Fibroblast of lung (primary cell): ENCODE data around the gene PSD2. TPM values are rescaled to one million over a fixed set of nuclear protein-coding genes. Genes with fewer than 3 reads are reported as not detected.

ENCODE experiments used
- DNase-seq, 2 donors: peaks; one replicate each; pipeline versions ENCODE4 v3.0.0 to v3.0.0-alpha.2; 2010; ENCODE audit warnings: low read depth in 2 of 2
- H2AFZ ChIP-seq: 2 replicates; pipeline ENCODE4 v1.5.1; 2012; ENCODE audit warnings: low read length, control low read depth, inconsistent platforms
- H3K27ac ChIP-seq: 2 replicates; pipeline ENCODE4 v1.5.1; 2011; ENCODE audit warnings: low read length, control low read depth; ENCODE audit not compliant: insufficient read depth
- H3K27me3 ChIP-seq: 2 replicates; pipeline ENCODE4 v1.5.1; 2011; ENCODE audit warnings: mild to moderate bottlenecking, low read length; ENCODE audit not compliant: control insufficient read depth, insufficient read depth
- H3K36me3 ChIP-seq: 2 replicates; pipeline ENCODE4 v1.5.1; 2011; ENCODE audit warnings: low read length; ENCODE audit not compliant: control insufficient read depth, insufficient read depth
- H3K4me1 ChIP-seq: 2 replicates; pipeline ENCODE4 v1.5.1; 2011; ENCODE audit warnings: low read length; ENCODE audit not compliant: control insufficient read depth, insufficient read depth; ENCODE audit errors: extremely low read depth
- H3K4me2 ChIP-seq: 2 replicates; pipeline ENCODE4 v1.5.1; 2011; ENCODE audit warnings: low read length, control low read depth; ENCODE audit not compliant: insufficient read depth; ENCODE audit errors: extremely low read depth
- H3K4me3 ChIP-seq, 4 experiments: fragments of 200-600 bp in 1 of 4; sonication (generic) in 1 of 4; replicated peaks in 1 of 4; 2 replicates each; pipeline ENCODE4 v1.5.1; 2011 to 2016; ENCODE audit warnings: low read length in 4 of 4, low read depth in 3 of 4, mild to moderate bottlenecking in 3 of 4, control low read depth in 2 of 4, inconsistent platforms in 1 of 4, mixed read lengths in 1 of 4; ENCODE audit not compliant: insufficient read depth in 1 of 4; ENCODE audit errors: control extremely low read depth in 1 of 4
- H3K79me2 ChIP-seq: 2 replicates; pipeline ENCODE4 v1.5.1; 2012; ENCODE audit warnings: mild to moderate bottlenecking, low read length, inconsistent platforms; ENCODE audit not compliant: control insufficient read depth, insufficient read depth
- H3K9ac ChIP-seq: 2 replicates; pipeline ENCODE4 v1.5.1; 2011; ENCODE audit warnings: mild to moderate bottlenecking, low read length, control low read depth; ENCODE audit not compliant: insufficient read depth
- H3K9me3 ChIP-seq: 2 replicates; pipeline ENCODE4 v1.5.1; 2012; ENCODE audit warnings: low read depth, low read length; ENCODE audit not compliant: control insufficient read depth, insufficient read depth
- H4K20me1 ChIP-seq: 2 replicates; pipeline ENCODE4 v1.5.1; 2011; ENCODE audit warnings: low read length; ENCODE audit not compliant: control insufficient read depth, insufficient read depth; ENCODE audit errors: extremely low read depth
- EZH2 ChIP-seq: IDR thresholded peaks from 2 replicates; pipeline ENCODE4 v1.5.1; 2012; ENCODE audit warnings: low read length, control low read depth, mild to moderate bottlenecking; ENCODE audit errors: missing control alignments
- polyA plus RNA-seq, 2 donors: library from polyadenylated mRNA; depleted of rRNA in 1 of 2; stranded (reverse) in 1 of 2; unstranded in 1 of 2; fragments of >200 nt; gene quantifications; 2 replicates each; pipeline ENCODE4 v1.2.1, GENCODE V29; 2011 to 2012; ENCODE audit warnings: missing spikeins in 1 of 2
- total RNA-seq: library from RNA; depleted of rRNA; stranded (reverse); fragments of >200 nt; gene quantifications from 2 replicates; pipeline ENCODE4 v1.2.1, GENCODE V29; 2014
- TF ChIP-seq, protein P1 (sequence below), 2 donors: IDR thresholded peaks in 1 of 2; conservative IDR thresholded peaks in 1 of 2; 1 replicate in 1 of 2; 2 replicates in 1 of 2; pipeline ENCODE4 v1.5.1; 2011 to 2012; ENCODE audit warnings: low read length in 2 of 2, control low read depth in 1 of 2, inconsistent platforms in 1 of 2, low read depth in 1 of 2, mild to moderate bottlenecking in 1 of 2

Gene PSD2
- total and polyA plus RNA-seq, 2 donors (not counting 1 experiment from before 2014, with no cell fraction given), result 0.05 to 0.17 TPM

GRCh38 chr5:139864716-139865483 lies 69.3 kb downstream of the PSD2 start:
- Histone ChIP-seq H3K4me1 (no peaks in the 10 kb centered on the region), H3K36me3 (no peaks in the 10 kb centered on the region), H3K79me2 (no peaks in the 10 kb centered on the region), H3K9me3 (no peaks in the 10 kb centered on the region), H3K27ac (no peak overlapping the region), H3K27me3 (peaks cover 3% of the 10 kb centered on the region), H4K20me1 (no peaks in the 10 kb centered on the region), H3K4me2 (no peak overlapping the region), H2AFZ (no peak overlapping the region), H3K4me3 (no peak overlapping the region), H3K9ac (no peak overlapping the region)
- no peak for TF ChIP-seq EZH2
- TF ChIP-seq, protein P1, sequence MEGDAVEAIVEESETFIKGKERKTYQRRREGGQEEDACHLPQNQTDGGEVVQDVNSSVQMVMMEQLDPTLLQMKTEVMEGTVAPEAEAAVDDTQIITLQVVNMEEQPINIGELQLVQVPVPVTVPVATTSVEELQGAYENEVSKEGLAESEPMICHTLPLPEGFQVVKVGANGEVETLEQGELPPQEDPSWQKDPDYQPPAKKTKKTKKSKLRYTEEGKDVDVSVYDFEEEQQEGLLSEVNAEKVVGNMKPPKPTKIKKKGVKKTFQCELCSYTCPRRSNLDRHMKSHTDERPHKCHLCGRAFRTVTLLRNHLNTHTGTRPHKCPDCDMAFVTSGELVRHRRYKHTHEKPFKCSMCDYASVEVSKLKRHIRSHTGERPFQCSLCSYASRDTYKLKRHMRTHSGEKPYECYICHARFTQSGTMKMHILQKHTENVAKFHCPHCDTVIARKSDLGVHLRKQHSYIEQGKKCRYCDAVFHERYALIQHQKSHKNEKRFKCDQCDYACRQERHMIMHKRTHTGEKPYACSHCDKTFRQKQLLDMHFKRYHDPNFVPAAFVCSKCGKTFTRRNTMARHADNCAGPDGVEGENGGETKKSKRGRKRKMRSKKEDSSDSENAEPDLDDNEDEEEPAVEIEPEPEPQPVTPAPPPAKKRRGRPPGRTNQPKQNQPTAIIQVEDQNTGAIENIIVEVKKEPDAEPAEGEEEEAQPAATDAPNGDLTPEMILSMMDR (conservative IDR thresholded peaks at IDR 0.05 in 1 of 2, IDR thresholded peaks at IDR 0.05 in 1 of 2; ENCODE audit: low read depth in 1 of 2, low read length in 2 of 2), result no peak
- DNase-seq, result no peak

DNA sequence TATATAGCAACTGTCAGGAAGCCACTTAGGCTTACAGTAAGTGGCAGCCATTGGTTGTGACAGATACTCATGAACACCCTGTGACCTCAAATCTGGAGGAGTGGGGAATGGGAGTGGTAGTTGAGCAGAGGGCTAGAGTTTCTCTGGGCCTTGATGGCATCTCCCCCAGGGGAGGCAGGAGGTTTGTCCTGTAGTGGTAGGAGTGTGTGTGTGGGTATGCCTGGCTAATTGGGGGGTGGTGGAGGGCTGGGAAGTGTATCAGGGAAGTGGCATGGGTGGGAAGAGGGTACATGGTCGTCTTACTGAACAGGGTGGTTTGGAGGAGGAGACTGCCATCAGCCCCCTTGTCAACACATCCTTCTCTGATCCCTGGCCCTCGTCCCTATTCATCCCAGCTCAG lies 71.5 kb downstream of the PSD2 start:
- no peak for TF ChIP-seq EZH2
- TF ChIP-seq, protein P1 (conservative IDR thresholded peaks at IDR 0.05 in 1 of 2, IDR thresholded peaks at IDR 0.05 in 1 of 2; ENCODE audit: low read depth in 1 of 2, low read length in 2 of 2), result no peak
- Histone ChIP-seq H4K20me1 (no peaks in the 10 kb centered on the region), H3K27me3 (peaks cover 3% of the 10 kb centered on the region), H3K4me2 (no peak overlapping the region), H3K36me3 (no peaks in the 10 kb centered on the region), H3K9me3 (no peaks in the 10 kb centered on the region), H3K79me2 (no peaks in the 10 kb centered on the region), H3K4me3 (no peak overlapping the region), H3K4me1 (no peaks in the 10 kb centered on the region), H3K9ac (no peak overlapping the region), H3K27ac (no peak overlapping the region), H2AFZ (no peak overlapping the region)
- no peak for DNase-seq

DNA sequence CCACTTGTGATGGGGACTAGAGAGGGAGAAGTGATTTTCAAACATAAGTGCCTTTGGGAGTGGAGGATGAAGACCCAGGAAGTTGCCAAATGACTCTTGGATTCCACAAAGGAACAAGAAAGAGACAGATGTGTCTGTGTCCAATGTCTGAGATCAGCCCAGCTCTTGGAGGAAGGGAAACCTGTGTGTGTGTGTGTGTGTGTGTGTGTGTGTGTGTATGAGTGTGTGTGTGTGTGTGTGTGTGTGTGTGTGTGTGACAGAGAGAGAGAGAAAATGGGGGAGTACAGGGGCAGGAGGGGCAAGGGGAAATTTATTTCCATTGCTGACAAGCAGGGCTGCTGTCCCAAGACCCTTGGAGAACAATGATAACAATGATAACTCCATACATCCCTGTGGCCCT lies 72.0 kb downstream of the PSD2 start:
- H2AFZ ChIP-seq, result no peak overlapping the region
- no peaks in the 10 kb centered on the region for H3K36me3 ChIP-seq
- no peaks in the 10 kb centered on the region for H3K4me1 ChIP-seq
- H3K9me3 ChIP-seq, result no peaks in the 10 kb centered on the region
- H3K79me2 ChIP-seq, result no peaks in the 10 kb centered on the region
- H3K27ac ChIP-seq, result no peak overlapping the region
- no peak for DNase-seq
- H3K4me3 ChIP-seq, result no peak overlapping the region
- H4K20me1 ChIP-seq, result no peaks in the 10 kb centered on the region
- H3K27me3 ChIP-seq, result peaks cover 3% of the 10 kb centered on the region
- no peak overlapping the region for H3K9ac ChIP-seq
- H3K4me2 ChIP-seq, result no peak overlapping the region
- TF ChIP-seq, protein P1 (conservative IDR thresholded peaks at IDR 0.05 in 1 of 2, IDR thresholded peaks at IDR 0.05 in 1 of 2; ENCODE audit: low read depth in 1 of 2, low read length in 2 of 2), result no peak
- TF ChIP-seq EZH2, result no peak
